PC-3 (cell line): ENCODE data around the gene BIRC7.

Experiments
- CTCF ChIP-seq: fragments of 300-600 bp; sonication (generic); conservative IDR thresholded peaks from 2 replicates; pipeline ENCODE4 v1.5.1; 2017; ENCODE audit warnings: antibody characterized with exemption, low read depth, mild to moderate bottlenecking, low read length
- EZH2 ChIP-seq: fragments of 300-600 bp; sonication (generic); IDR thresholded peaks from one replicate; pipeline ENCODE4 v1.6.1; 2017; ENCODE audit warnings: antibody characterized with exemption, mild to moderate bottlenecking, low read length; ENCODE audit not compliant: unreplicated experiment
- EZH2phosphoT487 ChIP-seq: fragments of 300-600 bp; sonication (generic); IDR thresholded peaks from 2 replicates; pipeline ENCODE4 v1.6.1; 2018; ENCODE audit warnings: mild to moderate bottlenecking, antibody characterized with exemption, low read length, borderline replicate concordance

- TF ChIP-seq CTCF (no peak), EZH2 (no peak), EZH2phosphoT487 (no peak)
These were observed 5.6 kb downstream of the BIRC7 start for GRCh38 chr20:63241272-63241671.
